HepG2 (cell line): ENCODE measurements around the gene NUDT13. TPM values are rescaled to one million over a fixed set of nuclear protein-coding genes. Genes with fewer than 3 reads are reported as not detected.
A peak's percentile ranks its signal among the peaks of the same experiment; 100 is the strongest.

ENCODE experiments used
- ATAC-seq: fragments of 200-7000 bp; cut with Tn5 transposase; 3 replicates; pipeline ENCODE4 v1.9.1; 2020; ENCODE audit warnings: mild to moderate bottlenecking, moderate library complexity
- BruUV-seq: library from RNA; stranded (reverse); fragments of 400-500 nt; replicated peaks from 2 replicates; lab custom pipeline; 2021; lab: Mats Ljungman, UMichigan
- CTCF ChIA-PET: fragments of 300-600 bp; formaldehyde crosslinking; extraction: SDS; loops from one replicate; lab custom pipeline; 2021; ENCODE audit warnings: low total read pairs, inconsistent platforms, low intra/inter-chr PET ratio; lab: Yijun Ruan, JAX
- POLR2A ChIA-PET: fragments of 350-600 bp; sonication (Branson Sonifier 250); formaldehyde crosslinking; loops from one replicate; lab custom pipeline; 2020; ENCODE audit warnings: antibody characterized with exemption, inconsistent platforms; lab: Yijun Ruan, JAX
- DNase-seq: peaks from one replicate; pipeline ENCODE4 v3.0.0-alpha.2; 2015; ENCODE audit warnings: low spot score
- FAIRE-seq: peaks from 3 replicates; lab custom pipeline; 2011; peaks lifted over from hg19 to GRCh38; lab: Jason Lieb, UNC
- H2AFZ ChIP-seq: one replicate; pipeline ENCODE4 v1.6.1; 2011; ENCODE audit warnings: low read length, inconsistent platforms
- H3K27ac ChIP-seq: fragments of 300-600 bp; 3 replicates; pipeline ENCODE4 v1.8.0; 2011; ENCODE audit warnings: mixed run types, mild to moderate bottlenecking, mixed read lengths, low read length, inconsistent platforms; ENCODE audit not compliant: insufficient read depth; ENCODE audit errors: extremely low read length
- H3K27me3 ChIP-seq, 2 experiments: fragments of 200-600 bp in 1 of 2; 2 replicates in 1 of 2; 3 replicates in 1 of 2; pipeline versions ENCODE4 v1.6.0 to v1.8.0; 2011; ENCODE audit warnings: low read length in 2 of 2, mild to moderate bottlenecking in 2 of 2, moderate library complexity in 2 of 2, inconsistent platforms in 1 of 2; ENCODE audit not compliant: insufficient read depth in 2 of 2, control insufficient read depth in 1 of 2
- H3K36me3 ChIP-seq, 2 experiments: fragments of 200-600 bp in 1 of 2; replicated peaks in 1 of 2; 2 replicates in 1 of 2; 3 replicates in 1 of 2; pipeline versions ENCODE4 v1.5.1 to v1.8.0; 2011; ENCODE audit warnings: low read length in 2 of 2, inconsistent platforms in 1 of 2; ENCODE audit not compliant: insufficient read depth in 2 of 2, control insufficient read depth in 1 of 2
- H3K4me1 ChIP-seq: 2 replicates; pipeline ENCODE4 v1.5.1; 2012; ENCODE audit warnings: low read length, inconsistent platforms; ENCODE audit not compliant: insufficient read depth
- H3K4me2 ChIP-seq: 2 replicates; pipeline ENCODE4 v1.6.0; 2011; ENCODE audit warnings: low read depth, low read length, inconsistent platforms
- H3K4me3 ChIP-seq, 3 experiments: fragments of 200-600 bp in 1 of 3; sonication (generic), shearing (Covaris generic) in 1 of 3; replicated peaks in 1 of 3; 2 replicates each; pipeline ENCODE4 v1.5.1; 2011 to 2016; ENCODE audit warnings: low read length in 3 of 3, inconsistent platforms in 2 of 3, low read depth in 2 of 3, mild to moderate bottlenecking in 2 of 3, control low read depth in 1 of 3, mixed read lengths in 1 of 3; ENCODE audit not compliant: insufficient read depth in 1 of 3
- H3K79me2 ChIP-seq: one replicate; pipeline ENCODE4 v1.6.1; 2011; ENCODE audit warnings: low read length, inconsistent platforms; ENCODE audit not compliant: insufficient read depth
- H3K9ac ChIP-seq: 2 replicates; pipeline ENCODE4 v1.6.0; 2011; ENCODE audit warnings: mild to moderate bottlenecking, low read depth, low read length, inconsistent platforms; ENCODE audit not compliant: insufficient read depth
- H3K9me3 ChIP-seq: 2 replicates; pipeline ENCODE4 v1.5.1; 2012; ENCODE audit warnings: mild to moderate bottlenecking, low read length
- H4K20me1 ChIP-seq: 2 replicates; pipeline ENCODE4 v1.6.0; 2011; ENCODE audit warnings: inconsistent platforms, mild to moderate bottlenecking, low read length, moderate library complexity; ENCODE audit not compliant: insufficient read depth
- ATF5 ChIP-seq: sonication (generic); formaldehyde crosslinking; IDR thresholded peaks from 2 replicates; pipeline ENCODE4 v1.4.0; 2020; ENCODE audit warnings: mild to moderate bottlenecking, low read depth, missing genetic modification reagents
- HMG20B ChIP-seq: conservative IDR thresholded peaks from 2 replicates; pipeline ENCODE4 v1.6.1; 2016; ENCODE audit warnings: missing genetic modification reagents, missing compliant biosample characterization
- MTF1 ChIP-seq: sonication (generic); formaldehyde crosslinking; IDR thresholded peaks from 2 replicates; pipeline ENCODE4 v1.5.0; 2020; ENCODE audit warnings: missing genetic modification reagents
- SOX6 ChIP-seq, 2 experiments: fragments of 450-650 bp in 1 of 2; sonication (generic) in 1 of 2; formaldehyde crosslinking in 1 of 2; IDR thresholded peaks; 2 replicates each; pipeline versions ENCODE4 v1.4.0 to v1.6.1; 2017 to 2020; ENCODE audit warnings: antibody characterized with exemption in 1 of 2, mild to moderate bottlenecking in 1 of 2, missing genetic modification reagents in 1 of 2
- SRSF9 ChIP-seq: fragments of 200-400 bp; formaldehyde crosslinking; IDR thresholded peaks from 2 replicates; pipeline ENCODE4 v1.6.1; 2018; ENCODE audit warnings: borderline replicate concordance, mild to moderate bottlenecking, low read depth, low read length; ENCODE audit not compliant: insufficient read depth, poor library complexity, severe bottlenecking
- ZBTB7B ChIP-seq: sonication (generic); formaldehyde crosslinking; IDR thresholded peaks from 2 replicates; pipeline ENCODE4 v1.4.0; 2020; ENCODE audit warnings: missing genetic modification reagents
- ZNF121 ChIP-seq: sonication (generic); formaldehyde crosslinking; IDR thresholded peaks from 2 replicates; pipeline ENCODE4 v1.5.0; 2020; ENCODE audit warnings: mild to moderate bottlenecking, missing genetic modification reagents
- ZNF234 ChIP-seq: sonication (generic); formaldehyde crosslinking; conservative IDR thresholded peaks from 2 replicates; pipeline ENCODE4 v1.5.1; 2020; ENCODE audit warnings: mild to moderate bottlenecking, missing genetic modification reagents
- ZNF770 ChIP-seq: sonication (generic); formaldehyde crosslinking; IDR thresholded peaks from 2 replicates; pipeline ENCODE4 v1.5.0; 2020; ENCODE audit warnings: mild to moderate bottlenecking, missing genetic modification reagents
- WGBS: methylation state at CpG from one replicate; pipeline ENCODE4 v1.1.6; 2017; ENCODE audit warnings: low lambda C conversion rate; 5-methylcytosine and 5-hydroxymethylcytosine counted together
- in situ Hi-C: cut with HindIII; loops from 2 replicates; pipeline ENCODE4 v1.10.0; 2017; ENCODE audit warnings: low pct_unique_long_range_greater_than_20kb; ENCODE audit not compliant: extremely low pct_ligation_motif_present
- intact Hi-C: fragments of 100-400 bp; cut with micrococcal nuclease; formaldehyde crosslinking; loops from one replicate; pipeline ENCODE4 v1.10.0; 2022; ENCODE audit not compliant: unreplicated experiment
- polyA plus RNA-seq, 8 experiments: library from polyadenylated mRNA; depleted of rRNA in 3 of 8; stranded (reverse) in 7 of 8; unstranded in 1 of 8; fragments of >200 nt; fragmentation: Illumina TruSeq in 4 of 8; extraction: Trizol in 4 of 8; gene quantifications; 2 replicates each; pipeline versions ENCODE4 v1.2.1 to v1.2.3, GENCODE V29; 2011 to 2016; ENCODE audit warnings: low read depth in 4 of 8, missing spikeins in 1 of 8, mixed read lengths in 1 of 8; ENCODE audit not compliant: insufficient read depth in 1 of 8
- total RNA-seq, 5 experiments: library from RNA; depleted of rRNA; stranded (reverse); fragments of >200 nt; fragmentation: Illumina TruSeq; extraction: Trizol; gene quantifications; 2 replicates each; pipeline ENCODE4 v1.2.3, GENCODE V29; 2016; ENCODE audit warnings: low read depth in 1 of 5

Gene NUDT13
- total and polyA plus RNA-seq, 2 of the 13 experiments (the other 11 are each of a cell fraction or from before 2014, with no cell fraction given): 4.2 to 6.5 TPM

- TF ChIP-seq ZNF234 (peak; percentile 80; the same call in 1 of the 2 replicates), SRSF9 (no peak), ZBTB7B (0 out of 2 replicates have a peak, but pooled peaks have one; percentile 18), SOX6 (IDR thresholded peaks at IDR 0.05) (no peak), SOX6 (CRISPR knock-in tag; IDR thresholded peaks at IDR 0.05) (0 out of 2 replicates have a peak, but pooled peaks have one; percentile 5)
Observed at GRCh38 chr10:73168465-73168803, 58.2 kb downstream of the NUDT13 start (continued).

- H4K20me1 ChIP-seq: no peaks in the 10 kb centered on the region
- ChIA-PET CTCF (no interaction called here), POLR2A (interaction anchor here (1.3 to 3.2 kb wide), 2 partner anchors 37 to 78 kb away, joined by 4 to 20 read pairs; partner anchors contain the start of gene DNAJC9)
- DNase-seq (no peak), ATAC-seq (no peak), FAIRE-seq (no peak)
- 0 out of 5 replicates have a peak, but pooled peaks cover 0 to 3% of the 10 kb centered on the region in 2 experiments for H3K36me3 ChIP-seq
- WGBS: 90% methylated on average over 3 of the region's 3 CpGs
- peak overlapping the region; percentile 85; the same call in 1 of the 2 replicates for H3K4me2 ChIP-seq
- H3K9ac ChIP-seq: no peak overlapping the region
- no TSS peak for BruUV-seq
- no peaks in the 10 kb centered on the region for H3K9me3 ChIP-seq
- H3K27me3 ChIP-seq: no peaks in the 10 kb centered on the region; a peak in 1 of 5 replicates
- in situ Hi-C loops: no loop called here
- no peak overlapping the region for H3K27ac ChIP-seq
- no peak for TF ChIP-seq ZNF770 (CRISPR knock-in tag)
- TF ChIP-seq HMG20B (CRISPR knock-in tag): no peak
- no peak for TF ChIP-seq MTF1 (CRISPR knock-in tag)
- TF ChIP-seq ATF5 (CRISPR knock-in tag): no peak
- peak; percentile 75 for TF ChIP-seq ZNF121 (CRISPR knock-in tag)
- H3K4me1 ChIP-seq: peaks cover 15% of the 10 kb centered on the region
- intact Hi-C loops: loop anchor here (2.0 kb wide), 3 partner anchors 49 to 77 kb away; partner anchors contain the start of genes DNAJC9 and P4HA1
- no peak overlapping the region for H2AFZ ChIP-seq
- H3K4me3 ChIP-seq: no peak overlapping the region
- peaks cover 31% of the 10 kb centered on the region for H3K79me2 ChIP-seq
Observed at GRCh38 chr10:73169320-73169719, 59.1 kb downstream of the NUDT13 start.
